Activated naive CD4-positive, alpha-beta T cell treated with anti-CD3 and anti-CD28 coated beads, Interleukin-2, amount 50 U/mL, for 24 hours (primary cell): ENCODE results near the gene TUG1.

Source experiments
- H3K27ac Mint-ChIP-seq: one replicate; pipeline ENCODE4 v1.8.0; 2021; ENCODE audit warnings: mild to moderate bottlenecking, mixed read lengths
- H3K27me3 Mint-ChIP-seq: one replicate; pipeline ENCODE4 v1.8.0; 2021; ENCODE audit warnings: mixed read lengths
- H3K36me3 Mint-ChIP-seq: one replicate; pipeline ENCODE4 v1.8.0; 2021; ENCODE audit warnings: mixed read lengths
- H3K4me1 Mint-ChIP-seq: one replicate; pipeline ENCODE4 v1.8.0; 2021; ENCODE audit warnings: mixed read lengths
- H3K4me3 Mint-ChIP-seq: one replicate; pipeline ENCODE4 v1.8.0; 2021; ENCODE audit warnings: mild to moderate bottlenecking, mixed read lengths
- H3K9me3 Mint-ChIP-seq: one replicate; pipeline ENCODE4 v1.8.0; 2021; ENCODE audit warnings: mixed read lengths

The TUG1 gene

GRCh38 chr22:30969532-30970355, 679 bp downstream of the TUG1 start:
- Mint-ChIP-seq H3K4me1 (peaks cover 62% of the 10 kb centered on the region), H3K4me3 (peak overlapping the region; percentile 96), H3K27ac (peak overlapping the region; percentile 72), H3K36me3 (peaks cover 60% of the 10 kb centered on the region), H3K9me3 (peaks cover 25% of the 10 kb centered on the region), H3K27me3 (no peaks in the 10 kb centered on the region)

GRCh38 chr22:30970356-30970746, 1.3 kb downstream of the TUG1 start:
- peaks cover 65% of the 10 kb centered on the region for H3K36me3 Mint-ChIP-seq
- peaks cover 56% of the 10 kb centered on the region for H3K4me1 Mint-ChIP-seq
- peak overlapping the region; percentile 46 for H3K27ac Mint-ChIP-seq
- H3K4me3 Mint-ChIP-seq: peak overlapping the region; percentile 96
- peaks cover 23% of the 10 kb centered on the region for H3K9me3 Mint-ChIP-seq
- H3K27me3 Mint-ChIP-seq: no peaks in the 10 kb centered on the region

- Mint-ChIP-seq H3K4me1 (peaks cover 12% of the 10 kb centered on the region), H3K27ac (no peak overlapping the region), H3K36me3 (peaks cover 38% of the 10 kb centered on the region), H3K4me3 (no peak overlapping the region), H3K27me3 (no peaks in the 10 kb centered on the region), H3K9me3 (peaks cover 10% of the 10 kb centered on the region)
Observed at GRCh38 chr22:30978304-30978962, 9.4 kb downstream of the TUG1 start.

GRCh38 chr22:30979932-30980331, 10.9 kb downstream of the TUG1 start:
- Mint-ChIP-seq H3K27ac (no peak overlapping the region), H3K4me1 (peaks cover 5% of the 10 kb centered on the region), H3K27me3 (no peaks in the 10 kb centered on the region), H3K9me3 (peaks cover 22% of the 10 kb centered on the region), H3K4me3 (no peak overlapping the region), H3K36me3 (peaks cover 26% of the 10 kb centered on the region)

- H3K27ac Mint-ChIP-seq: no peak overlapping the region
Observed at GRCh38 chr22:30982512-30982911, 13.4 kb downstream of the TUG1 start.

GRCh38 chr22:30984317-30984716, 15.3 kb downstream of the TUG1 start:
- no peak overlapping the region for H3K27ac Mint-ChIP-seq
- H3K9me3 Mint-ChIP-seq: peaks cover 18% of the 10 kb centered on the region
- H3K4me3 Mint-ChIP-seq: no peak overlapping the region

More at GRCh38 chr22:30982512-30982911, 13.4 kb downstream of the TUG1 start:
- H3K4me3 Mint-ChIP-seq: no peak overlapping the region
- H3K36me3 Mint-ChIP-seq: peaks cover 9% of the 10 kb centered on the region
- H3K4me1 Mint-ChIP-seq: no peaks in the 10 kb centered on the region
- H3K9me3 Mint-ChIP-seq: peaks cover 18% of the 10 kb centered on the region
- H3K27me3 Mint-ChIP-seq: no peaks in the 10 kb centered on the region

GRCh38 chr22:30985561-30986208, 16.6 kb downstream of the TUG1 start:
- Mint-ChIP-seq H3K27me3 (no peaks in the 10 kb centered on the region), H3K27ac (no peak overlapping the region), H3K36me3 (peaks cover 3% of the 10 kb centered on the region), H3K4me1 (no peaks in the 10 kb centered on the region), H3K4me3 (no peak overlapping the region), H3K9me3 (peaks cover 22% of the 10 kb centered on the region)

More at GRCh38 chr22:30984317-30984716, 15.3 kb downstream of the TUG1 start:
- H3K4me1 Mint-ChIP-seq: no peaks in the 10 kb centered on the region
- H3K36me3 Mint-ChIP-seq: peaks cover 5% of the 10 kb centered on the region
- H3K27me3 Mint-ChIP-seq: no peaks in the 10 kb centered on the region

GRCh38 chr22:30989474-30989873, 20.4 kb downstream of the TUG1 start:
- peaks cover 2% of the 10 kb centered on the region for H3K36me3 Mint-ChIP-seq
- no peaks in the 10 kb centered on the region for H3K27me3 Mint-ChIP-seq
- H3K9me3 Mint-ChIP-seq: peaks cover 11% of the 10 kb centered on the region
- H3K27ac Mint-ChIP-seq: no peak overlapping the region
- H3K4me3 Mint-ChIP-seq: no peak overlapping the region
- no peaks in the 10 kb centered on the region for H3K4me1 Mint-ChIP-seq

GRCh38 chr22:30990690-30991089, 21.6 kb downstream of the TUG1 start:
- H3K36me3 Mint-ChIP-seq: peaks cover 2% of the 10 kb centered on the region
- H3K4me3 Mint-ChIP-seq: no peak overlapping the region
- no peaks in the 10 kb centered on the region for H3K27me3 Mint-ChIP-seq
- no peaks in the 10 kb centered on the region for H3K4me1 Mint-ChIP-seq
- H3K27ac Mint-ChIP-seq: no peak overlapping the region
- H3K9me3 Mint-ChIP-seq: peaks cover 7% of the 10 kb centered on the region

GRCh38 chr22:30992565-30992964, 23.5 kb downstream of the TUG1 start:
- H3K9me3 Mint-ChIP-seq: peaks cover 7% of the 10 kb centered on the region
- no peaks in the 10 kb centered on the region for H3K36me3 Mint-ChIP-seq
- H3K4me1 Mint-ChIP-seq: no peaks in the 10 kb centered on the region
- no peak overlapping the region for H3K27ac Mint-ChIP-seq
- H3K4me3 Mint-ChIP-seq: no peak overlapping the region
- no peaks in the 10 kb centered on the region for H3K27me3 Mint-ChIP-seq

GRCh38 chr22:30994960-30995359, 25.9 kb downstream of the TUG1 start:
- H3K27ac Mint-ChIP-seq: no peak overlapping the region
- no peak overlapping the region for H3K4me3 Mint-ChIP-seq
- no peaks in the 10 kb centered on the region for H3K36me3 Mint-ChIP-seq
- H3K4me1 Mint-ChIP-seq: no peaks in the 10 kb centered on the region
- peaks cover 7% of the 10 kb centered on the region for H3K9me3 Mint-ChIP-seq
- H3K27me3 Mint-ChIP-seq: no peaks in the 10 kb centered on the region

- no peaks in the 10 kb centered on the region for H3K27me3 Mint-ChIP-seq
Observed at GRCh38 chr22:30996462-30996861, 27.4 kb downstream of the TUG1 start.

GRCh38 chr22:30998329-30998728, 29.3 kb downstream of the TUG1 start:
- no peaks in the 10 kb centered on the region for H3K27me3 Mint-ChIP-seq
- no peaks in the 10 kb centered on the region for H3K9me3 Mint-ChIP-seq
- H3K36me3 Mint-ChIP-seq: no peaks in the 10 kb centered on the region
- no peak overlapping the region for H3K4me3 Mint-ChIP-seq
- no peaks in the 10 kb centered on the region for H3K4me1 Mint-ChIP-seq
- no peak overlapping the region for H3K27ac Mint-ChIP-seq

More at GRCh38 chr22:30996462-30996861, 27.4 kb downstream of the TUG1 start:
- Mint-ChIP-seq H3K36me3 (no peaks in the 10 kb centered on the region), H3K4me3 (no peak overlapping the region), H3K27ac (no peak overlapping the region), H3K4me1 (no peaks in the 10 kb centered on the region), H3K9me3 (no peaks in the 10 kb centered on the region)

GRCh38 chr22:31001124-31001770, 32.2 kb downstream of the TUG1 start:
- H3K27me3 Mint-ChIP-seq: no peaks in the 10 kb centered on the region
- no peaks in the 10 kb centered on the region for H3K36me3 Mint-ChIP-seq

GRCh38 chr22:31005535-31005934, 36.5 kb downstream of the TUG1 start:
- H3K4me3 Mint-ChIP-seq: no peak overlapping the region
- H3K27me3 Mint-ChIP-seq: no peaks in the 10 kb centered on the region
- H3K4me1 Mint-ChIP-seq: no peaks in the 10 kb centered on the region
- no peaks in the 10 kb centered on the region for H3K36me3 Mint-ChIP-seq
- no peak overlapping the region for H3K27ac Mint-ChIP-seq
- no peaks in the 10 kb centered on the region for H3K9me3 Mint-ChIP-seq

More at GRCh38 chr22:31001124-31001770, 32.2 kb downstream of the TUG1 start:
- Mint-ChIP-seq H3K27ac (no peak overlapping the region), H3K4me3 (no peak overlapping the region), H3K9me3 (no peaks in the 10 kb centered on the region), H3K4me1 (no peaks in the 10 kb centered on the region)
